Measurements from ENCODE around the gene TACR3. TPM values are rescaled to one million over a fixed set of nuclear protein-coding genes. Genes with fewer than 3 reads are reported as not detected.

TACR3 gene
- total and polyA plus RNA-seq, 2 donors (not counting 3 experiments of a cell fraction or from before 2014, with no cell fraction given) = not detected

DNA sequence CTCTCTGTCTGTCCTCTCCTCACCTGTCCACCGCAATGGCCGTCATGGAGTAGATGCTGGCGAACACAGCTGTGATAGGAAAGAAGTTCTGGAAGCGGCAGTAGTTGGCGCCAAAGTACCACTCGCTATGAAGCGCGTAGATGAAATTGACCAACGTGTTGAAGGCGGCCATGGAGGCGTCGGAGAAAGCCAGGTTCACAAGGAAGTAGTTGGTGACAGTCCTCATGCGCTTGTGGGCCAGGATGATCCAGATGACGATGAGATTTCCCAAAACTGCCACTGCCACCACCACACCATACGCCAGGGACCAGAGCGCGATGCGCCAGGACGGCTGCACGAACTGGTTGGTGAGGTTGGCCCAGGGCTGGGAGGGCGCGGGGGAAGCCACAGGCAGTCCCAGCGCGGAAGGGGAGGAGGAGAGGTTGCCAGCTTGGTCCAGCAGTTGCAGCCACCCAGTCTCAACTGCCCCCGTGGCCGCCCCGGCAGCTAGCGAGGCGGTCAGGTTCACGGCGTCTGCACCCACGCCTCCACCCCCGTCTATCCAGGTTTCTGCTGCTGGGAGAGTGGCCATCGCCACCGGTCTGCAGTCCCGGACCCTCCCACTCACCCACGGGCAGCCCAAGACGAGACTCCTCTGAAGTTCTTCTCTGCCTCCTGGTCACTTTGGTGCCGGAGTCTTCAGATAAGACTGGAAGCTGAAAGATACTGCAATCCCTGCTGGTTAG lies 518 bp downstream of the TACR3 start:
- Histone ChIP-seq H3K9ac (replicated peaks; ENCODE audit: extremely low read depth, insufficient read depth, low read length) (no peak overlapping the region), H3K9me3 (replicated peaks; ENCODE audit: control insufficient read depth, insufficient read depth, low read length) (no peaks in the 10 kb centered on the region), H3K4me3 (replicated peaks in 1 of 3; ENCODE audit: insufficient read depth in 1 of 3, low read depth in 1 of 3, low read length in 3 of 3) (peak overlapping the region in 1 of 3 experiments; percentile 30), H2AFZ (ENCODE audit: low read depth, low read length) (peak overlapping the region; percentile 97), H3K36me3 (ENCODE audit: control insufficient read depth in 2 of 2, extremely low read depth in 1 of 2, insufficient read depth in 2 of 2, low read length in 2 of 2) (no peaks in the 10 kb centered on the region), H3K79me2 (ENCODE audit: control insufficient read depth, insufficient read depth, low read length) (no peaks in the 10 kb centered on the region), H3K4me2 (ENCODE audit: insufficient read depth, low read length) (peak overlapping the region; percentile 69), H3K27me3 (ENCODE audit: control insufficient read depth in 2 of 2, insufficient read depth in 2 of 2, low read length in 2 of 2) (peaks cover 10 to 15% of the 10 kb centered on the region in 2 experiments), H3K4me1 (ENCODE audit: control insufficient read depth, extremely low read depth, insufficient read depth, low read length) (no peaks in the 10 kb centered on the region), H3K27ac (ENCODE audit: insufficient read depth, low read depth, low read length) (no peak overlapping the region), H4K20me1 (replicated peaks; ENCODE audit: control insufficient read depth, extremely low read depth, insufficient read depth, low read length) (no peaks in the 10 kb centered on the region), H3K9me1 (replicated peaks; ENCODE audit: control insufficient read depth, extremely low read depth, insufficient read depth, low read length) (no peaks in the 10 kb centered on the region)
- TF ChIP-seq FOS (IDR thresholded peaks at IDR 0.05; ENCODE audit: borderline replicate concordance, insufficient read depth, low read length) (no peak), EZH2 (IDR thresholded peaks at IDR 0.05; ENCODE audit: borderline replicate concordance, low read depth, low read length, severe bottlenecking) (peak; percentile 36)
- ChIA-PET CTCF (interaction anchor here (1.4 to 2.0 kb wide), 2 partner anchors 62 to 67 kb away, joined by 3 to 8 read pairs; no protein-coding TSS in a partner anchor), POLR2A (no interaction called here)
- intact Hi-C loops (cut with micrococcal nuclease) = no loop called here
- FAIRE-seq (no peak), DNase-seq (ENCODE audit: low read depth, low spot score) (no peak)
- dilution Hi-C loops (cut with MboI; ENCODE audit: extremely low pct_ligation_motif_present, low sequenced_read_pairs) = no loop called here
- no TSS peak for BruUV-seq (replicated peaks)

DNA sequence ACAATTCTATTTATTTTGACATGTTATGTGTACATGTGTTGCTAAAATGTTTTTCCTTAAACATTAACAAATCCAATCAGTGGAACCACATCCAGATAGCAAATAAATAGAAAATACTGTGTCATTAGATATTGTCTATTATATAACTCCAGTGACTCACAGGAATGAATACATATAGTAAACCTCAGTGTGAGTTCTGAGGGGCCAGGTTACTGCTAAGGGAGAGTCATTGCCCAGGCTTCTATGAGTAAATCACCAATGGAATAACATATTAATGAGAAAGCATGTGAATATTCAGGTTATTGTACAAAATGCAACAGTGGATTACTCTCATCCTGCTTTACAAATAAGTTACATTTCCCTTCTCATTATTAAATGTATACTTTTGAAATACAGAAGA lies 27.2 kb downstream of the TACR3 start:
- Histone ChIP-seq H3K79me2 (ENCODE audit: control insufficient read depth, insufficient read depth, low read length) (no peaks in the 10 kb centered on the region), H3K4me1 (ENCODE audit: control insufficient read depth, extremely low read depth, insufficient read depth, low read length) (no peaks in the 10 kb centered on the region), H3K36me3 (ENCODE audit: control insufficient read depth in 2 of 2, extremely low read depth in 1 of 2, insufficient read depth in 2 of 2, low read length in 2 of 2) (no peaks in the 10 kb centered on the region), H3K9me3 (replicated peaks; ENCODE audit: control insufficient read depth, insufficient read depth, low read length) (no peaks in the 10 kb centered on the region), H3K27ac (ENCODE audit: insufficient read depth, low read depth, low read length) (no peak overlapping the region), H2AFZ (ENCODE audit: low read depth, low read length) (no peak overlapping the region), H3K4me2 (ENCODE audit: insufficient read depth, low read length) (no peak overlapping the region), H4K20me1 (replicated peaks; ENCODE audit: control insufficient read depth, extremely low read depth, insufficient read depth, low read length) (no peaks in the 10 kb centered on the region), H3K27me3 (ENCODE audit: control insufficient read depth in 2 of 2, insufficient read depth in 2 of 2, low read length in 2 of 2) (no peaks in the 10 kb centered on the region), H3K4me3 (replicated peaks in 1 of 3; ENCODE audit: insufficient read depth in 1 of 3, low read depth in 1 of 3, low read length in 3 of 3) (no peak overlapping the region), H3K9me1 (replicated peaks; ENCODE audit: control insufficient read depth, extremely low read depth, insufficient read depth, low read length) (no peaks in the 10 kb centered on the region), H3K9ac (replicated peaks; ENCODE audit: extremely low read depth, insufficient read depth, low read length) (no peak overlapping the region)
- DNase-seq (ENCODE audit: low read depth, low spot score) (no peak), FAIRE-seq (no peak)
- ChIA-PET CTCF (no interaction called here), POLR2A (no interaction called here)
- intact Hi-C loops (cut with micrococcal nuclease) (no loop called here), dilution Hi-C loops (cut with MboI; ENCODE audit: extremely low pct_ligation_motif_present, low sequenced_read_pairs) (no loop called here)
- BruUV-seq (replicated peaks) = no TSS peak
- no peak for TF ChIP-seq JUN (IDR thresholded peaks at IDR 0.05; ENCODE audit: borderline replicate concordance, insufficient read depth, insufficient read length, low read depth)
- TF ChIP-seq, protein P1, sequence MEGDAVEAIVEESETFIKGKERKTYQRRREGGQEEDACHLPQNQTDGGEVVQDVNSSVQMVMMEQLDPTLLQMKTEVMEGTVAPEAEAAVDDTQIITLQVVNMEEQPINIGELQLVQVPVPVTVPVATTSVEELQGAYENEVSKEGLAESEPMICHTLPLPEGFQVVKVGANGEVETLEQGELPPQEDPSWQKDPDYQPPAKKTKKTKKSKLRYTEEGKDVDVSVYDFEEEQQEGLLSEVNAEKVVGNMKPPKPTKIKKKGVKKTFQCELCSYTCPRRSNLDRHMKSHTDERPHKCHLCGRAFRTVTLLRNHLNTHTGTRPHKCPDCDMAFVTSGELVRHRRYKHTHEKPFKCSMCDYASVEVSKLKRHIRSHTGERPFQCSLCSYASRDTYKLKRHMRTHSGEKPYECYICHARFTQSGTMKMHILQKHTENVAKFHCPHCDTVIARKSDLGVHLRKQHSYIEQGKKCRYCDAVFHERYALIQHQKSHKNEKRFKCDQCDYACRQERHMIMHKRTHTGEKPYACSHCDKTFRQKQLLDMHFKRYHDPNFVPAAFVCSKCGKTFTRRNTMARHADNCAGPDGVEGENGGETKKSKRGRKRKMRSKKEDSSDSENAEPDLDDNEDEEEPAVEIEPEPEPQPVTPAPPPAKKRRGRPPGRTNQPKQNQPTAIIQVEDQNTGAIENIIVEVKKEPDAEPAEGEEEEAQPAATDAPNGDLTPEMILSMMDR (IDR thresholded peaks at IDR 0.05; ENCODE audit: extremely low read depth in 1 of 2, insufficient read depth in 1 of 2, low read depth in 1 of 2, low read length in 2 of 2) = no peak
- TF ChIP-seq POLR2AphosphoS5 (IDR thresholded peaks at IDR 0.05; ENCODE audit: insufficient read depth, low read depth, low read length) = no peak
- TF ChIP-seq FOS (IDR thresholded peaks at IDR 0.05; ENCODE audit: borderline replicate concordance, insufficient read depth, low read length) = no peak
- TF ChIP-seq POLR2A (IDR thresholded peaks at IDR 0.05; ENCODE audit: low read depth, low read length) = no peak
- no peak for TF ChIP-seq MYC (IDR thresholded peaks at IDR 0.05; ENCODE audit: low read depth, low read length)
- TF ChIP-seq GATA2 (IDR thresholded peaks at IDR 0.05; ENCODE audit: insufficient read depth, insufficient read length, low read depth, low read length) = no peak
- TF ChIP-seq, protein P2, sequence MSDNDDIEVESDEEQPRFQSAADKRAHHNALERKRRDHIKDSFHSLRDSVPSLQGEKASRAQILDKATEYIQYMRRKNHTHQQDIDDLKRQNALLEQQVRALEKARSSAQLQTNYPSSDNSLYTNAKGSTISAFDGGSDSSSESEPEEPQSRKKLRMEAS (IDR thresholded peaks at IDR 0.05; ENCODE audit: insufficient read depth, insufficient read length) = no peak
